Stimulated activated CD8-positive, alpha-beta memory T cell treated with anti-CD3 and anti-CD28 coated beads, Interleukin-7, amount 100 ng/mL, for 48 hours (primary cell): Measurements from ENCODE around the gene TBC1D22A.

Experiments used
- DNase-seq, 2 donors: peaks; one replicate each; pipeline ENCODE4 v3.0.0-alpha.2; 2020; ENCODE audit warnings: low read depth in 1 of 2; ENCODE audit errors: extremely low read depth in 1 of 2

The TBC1D22A gene

GRCh38 chr22:47036352-47036751, 273.9 kb downstream of the TBC1D22A start:
- no peak for DNase-seq

- no peak for DNase-seq
These were observed 274.6 kb downstream of the TBC1D22A start for GRCh38 chr22:47036936-47037485.

GRCh38 chr22:47038206-47038835, 275.9 kb downstream of the TBC1D22A start:
- DNase-seq: no peak

GRCh38 chr22:47039356-47039755, 276.9 kb downstream of the TBC1D22A start:
- DNase-seq: no peak

- DNase-seq: no peak
These were observed 278.2 kb downstream of the TBC1D22A start for GRCh38 chr22:47040486-47041270.

- DNase-seq: no peak
These were observed 279.0 kb downstream of the TBC1D22A start for GRCh38 chr22:47041271-47042115.

GRCh38 chr22:47042116-47042825, 279.8 kb downstream of the TBC1D22A start:
- no peak for DNase-seq

- no peak for DNase-seq
These were observed 280.5 kb downstream of the TBC1D22A start for GRCh38 chr22:47042861-47043496.

- no peak for DNase-seq
These were observed 281.6 kb downstream of the TBC1D22A start for GRCh38 chr22:47043835-47044721.

GRCh38 chr22:47044722-47045535, 282.5 kb downstream of the TBC1D22A start:
- DNase-seq: no peak

GRCh38 chr22:47045691-47046410, 283.4 kb downstream of the TBC1D22A start:
- no peak for DNase-seq

- DNase-seq: no peak
These were observed 284.1 kb downstream of the TBC1D22A start for GRCh38 chr22:47046411-47047065.

- no peak for DNase-seq
These were observed 285.1 kb downstream of the TBC1D22A start for GRCh38 chr22:47047321-47048122.

- no peak for DNase-seq
These were observed 285.9 kb downstream of the TBC1D22A start for GRCh38 chr22:47048123-47049077.

GRCh38 chr22:47049078-47049624, 286.7 kb downstream of the TBC1D22A start:
- DNase-seq: no peak
